Measurements from ENCODE around the gene ABCA7.

ABCA7 gene

DNA sequence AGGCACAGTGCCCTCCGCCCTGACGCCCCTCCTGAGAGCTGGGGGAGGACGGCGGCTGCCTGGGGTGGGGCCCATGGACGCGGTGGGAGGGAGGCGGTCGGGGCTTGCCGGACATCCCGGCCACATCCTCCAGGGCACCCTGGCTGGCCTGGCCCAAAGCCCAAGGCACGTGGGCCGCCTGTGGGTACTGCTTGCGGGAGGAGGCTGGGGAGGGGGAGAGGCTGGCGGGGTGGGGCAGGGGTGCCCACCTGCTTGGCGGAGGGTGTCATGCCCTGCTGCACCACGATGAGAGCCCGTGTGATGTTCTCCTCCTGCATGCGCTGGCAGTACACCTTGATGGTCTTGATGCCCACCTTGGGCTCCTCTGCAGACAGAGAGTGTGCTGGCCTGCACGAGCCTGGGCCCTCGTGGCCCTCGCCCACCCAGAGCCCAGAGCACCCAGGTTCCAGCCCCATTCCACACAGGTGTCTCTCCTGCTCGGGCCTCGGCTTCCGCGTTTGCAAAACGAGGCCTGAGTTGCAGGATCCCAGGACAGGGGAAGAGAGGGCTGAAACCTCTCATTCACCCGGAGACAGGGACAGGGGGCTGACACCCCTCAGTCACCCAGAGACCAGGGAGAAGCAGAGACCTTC is 51.8 kb downstream of the ABCA7 start:
- DNase-seq (ENCODE audit: insufficient read length, low spot score): no peak
- TF ChIP-seq POU2F2 (IDR thresholded peaks at IDR 0.05; ENCODE audit: low read depth, low read length): no peak
- no peak for TF ChIP-seq PAX5 (IDR thresholded peaks at IDR 0.05; ENCODE audit: insufficient read depth, low read length, severe bottlenecking)
- no peak for TF ChIP-seq TAF1 (IDR thresholded peaks at IDR 0.05; ENCODE audit: low read depth, low read length)
- TF ChIP-seq SPI1 (IDR thresholded peaks at IDR 0.05; ENCODE audit: low read depth, low read length): no peak
- no peak for TF ChIP-seq POLR2AphosphoS5 (IDR thresholded peaks at IDR 0.05; ENCODE audit: low read depth, low read length)
- TF ChIP-seq POLR2A (IDR thresholded peaks at IDR 0.05; ENCODE audit: low read depth, low read length): no peak
- no peak for FAIRE-seq

DNA sequence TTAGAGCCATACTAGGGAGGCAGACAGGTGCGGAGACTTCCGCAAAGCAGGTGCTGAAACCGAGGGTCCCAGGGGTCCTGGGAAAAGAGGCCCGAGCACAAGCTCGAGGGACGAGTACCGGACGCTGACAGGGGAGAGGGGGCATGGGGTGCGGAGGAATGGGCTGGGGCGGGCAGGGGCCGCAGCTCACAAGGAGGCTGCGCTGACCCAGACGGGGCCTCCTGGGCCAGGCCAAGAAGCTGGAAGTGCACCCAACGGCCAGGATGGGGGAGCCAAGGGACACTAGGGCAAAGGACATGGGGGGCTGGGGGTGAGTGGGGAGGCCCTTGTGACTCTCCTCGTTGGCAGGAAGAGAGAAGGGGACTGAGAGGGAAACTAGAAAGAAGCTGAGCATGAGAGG is 53.4 kb downstream of the ABCA7 start:
- FAIRE-seq (no peak), DNase-seq (ENCODE audit: insufficient read length, low spot score) (no peak)
- TF ChIP-seq SPI1 (IDR thresholded peaks at IDR 0.05; ENCODE audit: low read depth, low read length) (no peak), POLR2A (IDR thresholded peaks at IDR 0.05; ENCODE audit: low read depth, low read length) (no peak), POLR2AphosphoS5 (IDR thresholded peaks at IDR 0.05; ENCODE audit: low read depth, low read length) (no peak), PAX5 (IDR thresholded peaks at IDR 0.05; ENCODE audit: insufficient read depth, low read length, severe bottlenecking) (no peak), TAF1 (IDR thresholded peaks at IDR 0.05; ENCODE audit: low read depth, low read length) (no peak), POU2F2 (IDR thresholded peaks at IDR 0.05; ENCODE audit: low read depth, low read length) (no peak)

GRCh38 chr19:1093811-1094553 is 54.1 kb downstream of the ABCA7 start:
- DNase-seq (ENCODE audit: insufficient read length, low spot score): no peak

DNA sequence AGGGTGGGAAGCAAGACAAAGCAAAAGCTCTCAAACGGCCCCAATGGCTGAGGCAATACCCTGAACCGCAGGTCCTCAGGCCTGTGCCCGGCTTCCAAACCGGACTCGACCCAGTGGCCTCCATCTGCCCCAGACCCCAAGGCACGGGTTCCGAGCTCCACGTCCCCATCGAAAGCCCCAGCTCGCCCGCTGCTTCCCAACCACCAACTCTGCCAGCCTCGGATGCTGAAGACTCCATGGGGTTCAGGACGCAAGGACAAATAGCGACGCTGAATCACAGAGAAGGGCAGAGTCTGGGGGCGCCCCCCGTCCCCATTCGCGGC is 54.7 kb downstream of the ABCA7 start:
- FAIRE-seq (no peak), DNase-seq (ENCODE audit: insufficient read length, low spot score) (no peak)
- TF ChIP-seq POLR2AphosphoS5 (IDR thresholded peaks at IDR 0.05; ENCODE audit: low read depth, low read length) (no peak), POU2F2 (IDR thresholded peaks at IDR 0.05; ENCODE audit: low read depth, low read length) (no peak), SPI1 (IDR thresholded peaks at IDR 0.05; ENCODE audit: low read depth, low read length) (no peak), PAX5 (IDR thresholded peaks at IDR 0.05; ENCODE audit: insufficient read depth, low read length, severe bottlenecking) (no peak), TAF1 (IDR thresholded peaks at IDR 0.05; ENCODE audit: low read depth, low read length) (no peak), POLR2A (IDR thresholded peaks at IDR 0.05; ENCODE audit: low read depth, low read length) (no peak)

More at GRCh38 chr19:1093811-1094553, 54.1 kb downstream of the ABCA7 start:
- FAIRE-seq: no peak
- no peak for TF ChIP-seq POLR2AphosphoS5 (IDR thresholded peaks at IDR 0.05; ENCODE audit: low read depth, low read length)
- no peak for TF ChIP-seq PAX5 (IDR thresholded peaks at IDR 0.05; ENCODE audit: insufficient read depth, low read length, severe bottlenecking)
- no peak for TF ChIP-seq TAF1 (IDR thresholded peaks at IDR 0.05; ENCODE audit: low read depth, low read length)
- TF ChIP-seq SPI1 (IDR thresholded peaks at IDR 0.05; ENCODE audit: low read depth, low read length): no peak
- no peak for TF ChIP-seq POU2F2 (IDR thresholded peaks at IDR 0.05; ENCODE audit: low read depth, low read length)
- TF ChIP-seq POLR2A (IDR thresholded peaks at IDR 0.05; ENCODE audit: low read depth, low read length): no peak

GRCh38 chr19:1094978-1095701 is 55.2 kb downstream of the ABCA7 start, which contains the start of gene POLR2E:
POLR2E (minus strand) TSS chr19:1095375; CDS start chr19:1095315, 60 bp downstream.
- FAIRE-seq (peak; percentile 100), DNase-seq (ENCODE audit: insufficient read length, low spot score) (peak; percentile 98)
- TF ChIP-seq POLR2A (IDR thresholded peaks at IDR 0.05; ENCODE audit: low read depth, low read length): peak; percentile 42; the same call in 1 of the 2 replicates
- TF ChIP-seq TAF1 (IDR thresholded peaks at IDR 0.05; ENCODE audit: low read depth, low read length): peak; percentile 44; the same call in 1 of the 2 replicates
- no peak for TF ChIP-seq PAX5 (IDR thresholded peaks at IDR 0.05; ENCODE audit: insufficient read depth, low read length, severe bottlenecking)
- TF ChIP-seq SPI1 (IDR thresholded peaks at IDR 0.05; ENCODE audit: low read depth, low read length): no peak
- peak; percentile 51; the same call in 1 of the 2 replicates for TF ChIP-seq POLR2AphosphoS5 (IDR thresholded peaks at IDR 0.05; ENCODE audit: low read depth, low read length)
- peak; percentile 58; the same call in 1 of the 2 replicates for TF ChIP-seq POU2F2 (IDR thresholded peaks at IDR 0.05; ENCODE audit: low read depth, low read length)

GRCh38 chr19:1097810-1098176 is 57.9 kb downstream of the ABCA7 start:
- TF ChIP-seq PAX5 (IDR thresholded peaks at IDR 0.05; ENCODE audit: insufficient read depth, low read length, severe bottlenecking) (no peak), TAF1 (IDR thresholded peaks at IDR 0.05; ENCODE audit: low read depth, low read length) (no peak), POLR2AphosphoS5 (IDR thresholded peaks at IDR 0.05; ENCODE audit: low read depth, low read length) (no peak), SPI1 (IDR thresholded peaks at IDR 0.05; ENCODE audit: low read depth, low read length) (no peak), POU2F2 (IDR thresholded peaks at IDR 0.05; ENCODE audit: low read depth, low read length) (no peak), POLR2A (IDR thresholded peaks at IDR 0.05; ENCODE audit: low read depth, low read length) (no peak)
- FAIRE-seq (no peak), DNase-seq (ENCODE audit: insufficient read length, low spot score) (no peak)

GRCh38 chr19:1098177-1099051 is 58.5 kb downstream of the ABCA7 start:
- DNase-seq (ENCODE audit: insufficient read length, low spot score): no peak
- TF ChIP-seq TAF1 (IDR thresholded peaks at IDR 0.05; ENCODE audit: low read depth, low read length): no peak
- TF ChIP-seq POLR2AphosphoS5 (IDR thresholded peaks at IDR 0.05; ENCODE audit: low read depth, low read length): no peak
- FAIRE-seq: no peak

DNA sequence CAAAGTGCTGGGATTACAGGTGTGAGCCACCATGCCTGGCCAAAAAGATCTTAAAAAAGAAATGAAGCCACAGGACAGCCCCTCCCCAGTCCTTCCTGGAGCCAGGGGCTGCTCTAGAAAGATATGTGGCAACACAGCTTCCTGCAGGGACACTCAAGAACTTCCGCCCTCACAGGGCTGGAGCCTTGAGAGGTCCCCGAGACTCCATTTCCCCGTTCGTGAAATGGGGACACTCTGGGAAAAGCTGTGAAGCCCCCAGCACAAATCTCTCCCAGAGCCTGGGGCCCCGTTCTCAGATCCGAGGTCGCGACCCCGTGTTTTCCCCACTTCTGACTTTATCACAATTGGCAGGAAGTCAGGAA is 61.4 kb downstream of the ABCA7 start:
- FAIRE-seq (no peak), DNase-seq (ENCODE audit: insufficient read length, low spot score) (no peak)
- TF ChIP-seq SPI1 (IDR thresholded peaks at IDR 0.05; ENCODE audit: low read depth, low read length): no peak
- TF ChIP-seq POLR2A (IDR thresholded peaks at IDR 0.05; ENCODE audit: low read depth, low read length): no peak

All from GM12891 (cell line).